ENCODE measurements around the gene FBXW7. TPM values are rescaled to one million over a fixed set of nuclear protein-coding genes. Genes with fewer than 3 reads are reported as not detected.

FBXW7 gene
- total RNA-seq, 1 experiment from 2014 or later = 23.0 TPM

- TF ChIP-seq AR (CRISPR knock-in tag; IDR thresholded peaks at IDR 0.05) = no peak
Observed at GRCh38 chr4:152523731-152524130, 12.2 kb downstream of the FBXW7 start (continued).

- ATAC-seq = no peak
- no peak for DNase-seq (ENCODE audit: low spot score)
- ChIA-PET POLR2A (interaction anchor here (0.7 kb wide), 1 partner anchor 104 kb away, joined by 3 read pairs; no protein-coding TSS in a partner anchor), CTCF (interaction anchor here (4.8 kb wide), 1 partner anchor 21 kb away, joined by 24 read pairs; no protein-coding TSS in a partner anchor)
- H3K36me3 Mint-ChIP-seq = no peaks in the 10 kb centered on the region
- H3K27ac Mint-ChIP-seq = no peak overlapping the region
- H3K9me3 Mint-ChIP-seq = no peaks in the 10 kb centered on the region
- H3K4me1 Mint-ChIP-seq = peaks cover 36% of the 10 kb centered on the region
- no peak overlapping the region for H3K4me3 Mint-ChIP-seq
- no peak for TF ChIP-seq ZBTB21 (CRISPR knock-in tag; IDR thresholded peaks at IDR 0.05; ENCODE audit: borderline replicate concordance)
- no peak for TF ChIP-seq SMAD3 (CRISPR knock-in tag; IDR thresholded peaks at IDR 0.05; ENCODE audit: borderline replicate concordance)
- no peak for TF ChIP-seq EMX1 (CRISPR knock-in tag; IDR thresholded peaks at IDR 0.05)
- no peak for TF ChIP-seq ZMAT4 (CRISPR knock-in tag; IDR thresholded peaks at IDR 0.05)
- no peak for TF ChIP-seq CREB1 (CRISPR knock-in tag; IDR thresholded peaks at IDR 0.05)
- no peak for TF ChIP-seq AFF4 (CRISPR knock-in tag; IDR thresholded peaks at IDR 0.05; ENCODE audit: borderline replicate concordance)
- TF ChIP-seq E2F1 (CRISPR knock-in tag; IDR thresholded peaks at IDR 0.05) = no peak
- no peak for TF ChIP-seq ZNF121 (CRISPR knock-in tag; IDR thresholded peaks at IDR 0.05)
- H3K27me3 Mint-ChIP-seq (ENCODE audit: low read depth) = no peaks in the 10 kb centered on the region
Observed at GRCh38 chr4:152522754-152523153, 13.1 kb downstream of the FBXW7 start.

GRCh38 chr4:152522245-152522644, 13.6 kb downstream of the FBXW7 start:
- ChIA-PET CTCF (interaction anchor here (0.7 to 4.8 kb wide), 3 partner anchors 21 to 720 kb away, joined by 3 to 24 read pairs (median 4); no protein-coding TSS in a partner anchor), POLR2A (interaction anchor here (0.7 kb wide), 1 partner anchor 103 kb away, joined by 3 read pairs; no protein-coding TSS in a partner anchor)
- H3K27ac Mint-ChIP-seq = no peak overlapping the region
- ATAC-seq (no peak), DNase-seq (ENCODE audit: low spot score) (no peak)
- TF ChIP-seq ZBTB21 (CRISPR knock-in tag; IDR thresholded peaks at IDR 0.05; ENCODE audit: borderline replicate concordance) = no peak
- no peaks in the 10 kb centered on the region for H3K27me3 Mint-ChIP-seq (ENCODE audit: low read depth)
- H3K4me3 Mint-ChIP-seq = no peak overlapping the region
- no peaks in the 10 kb centered on the region for H3K9me3 Mint-ChIP-seq
- peaks cover 36% of the 10 kb centered on the region for H3K4me1 Mint-ChIP-seq
- no peaks in the 10 kb centered on the region for H3K36me3 Mint-ChIP-seq

GRCh38 chr4:152516156-152516555, 19.7 kb downstream of the FBXW7 start:
- no peaks in the 10 kb centered on the region for H3K36me3 Mint-ChIP-seq
- POLR2A ChIA-PET = no interaction called here
- ATAC-seq (no peak; the same call in 1 of the 2 replicates), DNase-seq (ENCODE audit: low spot score) (peak; percentile 59)
- CTCF ChIA-PET = interaction anchor here (0.7 to 1.1 kb wide), 2 partner anchors 15 to 254 kb away, joined by 3 to 9 read pairs; no protein-coding TSS in a partner anchor
- peaks cover 44% of the 10 kb centered on the region for H3K4me1 Mint-ChIP-seq
- no peak overlapping the region for H3K4me3 Mint-ChIP-seq
- no peaks in the 10 kb centered on the region for H3K9me3 Mint-ChIP-seq
- H3K27ac Mint-ChIP-seq = no peak overlapping the region
- H3K27me3 Mint-ChIP-seq (ENCODE audit: low read depth) = no peaks in the 10 kb centered on the region
- TF ChIP-seq ARID4B (CRISPR knock-in tag; IDR thresholded peaks at IDR 0.05; ENCODE audit: borderline replicate concordance) (no peak), ATF2 (CRISPR knock-in tag; IDR thresholded peaks at IDR 0.05; ENCODE audit: borderline replicate concordance, low read depth) (no peak), ETV6 (CRISPR knock-in tag; IDR thresholded peaks at IDR 0.05) (no peak), ZNF263 (CRISPR knock-in tag; IDR thresholded peaks at IDR 0.05; ENCODE audit: low read depth) (no peak), RORB (CRISPR knock-in tag; IDR thresholded peaks at IDR 0.05) (no peak)

Data from WTC11 (cell line).